MG63 (cell line): ENCODE results near the gene AKIRIN2. TPM values are rescaled to one million over a fixed set of nuclear protein-coding genes. Genes with fewer than 3 reads are reported as not detected.

Experiments used
- DNase-seq: peaks from one replicate; pipeline ENCODE4 v3.0.0-alpha.2; 2020
- H3K27me3 ChIP-seq: fragments of 250-450 bp; sonication (Bioruptor Pico); 2 replicates; pipeline ENCODE4 v1.5.1; 2020; ENCODE audit warnings: mild to moderate bottlenecking, moderate library complexity
- H3K36me3 ChIP-seq: fragments of 250-450 bp; sonication (Bioruptor Pico); 2 replicates; pipeline ENCODE4 v1.5.1; 2020; ENCODE audit warnings: mild to moderate bottlenecking, moderate library complexity
- H3K4me3 ChIP-seq: fragments of 250-450 bp; sonication (Bioruptor Pico); 2 replicates; pipeline ENCODE4 v1.5.1; 2020; ENCODE audit warnings: mild to moderate bottlenecking, moderate library complexity
- H3K9me3 ChIP-seq: fragments of 250-450 bp; sonication (Bioruptor Pico); 2 replicates; pipeline ENCODE4 v1.5.1; 2020; ENCODE audit warnings: mild to moderate bottlenecking, moderate library complexity
- total RNA-seq: library from RNA; depleted of rRNA; stranded (reverse); fragments of >200 nt; shearing (Covaris generic); gene quantifications from 2 replicates; pipeline ENCODE4 v1.2.3, GENCODE V29; 2014; ENCODE audit warnings: low replicate concordance; rRNA removed

Gene AKIRIN2
- total RNA-seq, 1 experiment from 2014 or later: 11.4 TPM

- Histone ChIP-seq H3K36me3 (peaks cover 3% of the 10 kb centered on the region; the same call in 1 of the 2 replicates), H3K4me3 (no peak overlapping the region), H3K27me3 (no peaks in the 10 kb centered on the region), H3K9me3 (no peaks in the 10 kb centered on the region)
- no peak for DNase-seq
Measured at GRCh38 chr6:87645080-87645479, 57.0 kb downstream of the AKIRIN2 start.

GRCh38 chr6:87641065-87641692, 60.9 kb downstream of the AKIRIN2 start:
- H3K36me3 ChIP-seq: peaks cover 15% of the 10 kb centered on the region
- no peaks in the 10 kb centered on the region for H3K9me3 ChIP-seq
- H3K27me3 ChIP-seq: no peaks in the 10 kb centered on the region
- no peak overlapping the region for H3K4me3 ChIP-seq
- no peak for DNase-seq

- Histone ChIP-seq H3K36me3 (peaks cover 15% of the 10 kb centered on the region), H3K27me3 (no peaks in the 10 kb centered on the region), H3K9me3 (no peaks in the 10 kb centered on the region), H3K4me3 (no peak overlapping the region)
- DNase-seq: no peak
Measured at GRCh38 chr6:87639373-87639772, 62.7 kb downstream of the AKIRIN2 start.

GRCh38 chr6:87637106-87637505, 64.9 kb downstream of the AKIRIN2 start:
- H3K36me3 ChIP-seq: peaks cover 17% of the 10 kb centered on the region

GRCh38 chr6:87636315-87636714, 65.7 kb downstream of the AKIRIN2 start:
- Histone ChIP-seq H3K36me3 (peaks cover 21% of the 10 kb centered on the region), H3K27me3 (no peaks in the 10 kb centered on the region), H3K4me3 (no peak overlapping the region), H3K9me3 (no peaks in the 10 kb centered on the region)
- DNase-seq: no peak

More at GRCh38 chr6:87637106-87637505, 64.9 kb downstream of the AKIRIN2 start:
- no peaks in the 10 kb centered on the region for H3K27me3 ChIP-seq
- DNase-seq: no peak
- no peak overlapping the region for H3K4me3 ChIP-seq
- no peaks in the 10 kb centered on the region for H3K9me3 ChIP-seq

- Histone ChIP-seq H3K4me3 (no peak overlapping the region), H3K27me3 (no peaks in the 10 kb centered on the region), H3K9me3 (no peaks in the 10 kb centered on the region), H3K36me3 (peaks cover 14% of the 10 kb centered on the region)
- DNase-seq: no peak
Measured at GRCh38 chr6:87633851-87634250, 68.2 kb downstream of the AKIRIN2 start.

- no peaks in the 10 kb centered on the region for H3K9me3 ChIP-seq
- H3K4me3 ChIP-seq: no peak overlapping the region
- no peak for DNase-seq
- peaks cover 14% of the 10 kb centered on the region for H3K36me3 ChIP-seq
- no peaks in the 10 kb centered on the region for H3K27me3 ChIP-seq
Measured at GRCh38 chr6:87630746-87631145, 71.3 kb downstream of the AKIRIN2 start.

- no peaks in the 10 kb centered on the region for H3K27me3 ChIP-seq
- DNase-seq: no peak
- H3K36me3 ChIP-seq: peaks cover 20% of the 10 kb centered on the region
Measured at GRCh38 chr6:87628881-87629280, 73.2 kb downstream of the AKIRIN2 start.

GRCh38 chr6:87628424-87628823, 73.6 kb downstream of the AKIRIN2 start:
- H3K27me3 ChIP-seq: no peaks in the 10 kb centered on the region
- no peaks in the 10 kb centered on the region for H3K9me3 ChIP-seq
- no peak for DNase-seq

More at GRCh38 chr6:87628881-87629280, 73.2 kb downstream of the AKIRIN2 start:
- Histone ChIP-seq H3K9me3 (no peaks in the 10 kb centered on the region), H3K4me3 (no peak overlapping the region)

More at GRCh38 chr6:87628424-87628823, 73.6 kb downstream of the AKIRIN2 start:
- H3K36me3 ChIP-seq: peaks cover 21% of the 10 kb centered on the region
- no peak overlapping the region for H3K4me3 ChIP-seq

Other genes with a start within 250 kb of the AKIRIN2 start
- gene SLC35A1, start 229.3 kb downstream of the AKIRIN2 start, total RNA-seq: 10.6 and 14.2 TPM in 2 replicates
- gene RARS2, start 112.2 kb downstream of the AKIRIN2 start, total RNA-seq: 24.0 and 35.2 TPM in 2 replicates
- 35.4 and 69.6 TPM in 2 replicates for gene ORC3, start 112.1 kb downstream of the AKIRIN2 start, total RNA-seq